ENCODE data around the gene SGMS1.
A peak's percentile ranks its signal among the peaks of the same experiment; 100 is the strongest.
"Not testable (repeated sequence)": the region's sequence is repeated elsewhere in the genome, so short reads cannot be mapped to it uniquely, and the experiment has no call there.

The SGMS1 gene

GRCh38 chr10:50580262-50580891 is 43.4 kb downstream of the SGMS1 start:
- DNase-seq (ENCODE audit: low spot score), result no peak

- DNase-seq (ENCODE audit: low spot score), result no peak
Observed at GRCh38 chr10:50579491-50580261, 44.1 kb downstream of the SGMS1 start.

- no peak for DNase-seq (ENCODE audit: low spot score)
Observed at GRCh38 chr10:50578949-50579348, 44.8 kb downstream of the SGMS1 start.

- DNase-seq (ENCODE audit: low spot score), result no peak
Observed at GRCh38 chr10:50577681-50578350, 45.9 kb downstream of the SGMS1 start.

GRCh38 chr10:50577010-50577409 is 46.7 kb downstream of the SGMS1 start:
- no peak for DNase-seq (ENCODE audit: low spot score)

GRCh38 chr10:50576245-50576815 is 47.4 kb downstream of the SGMS1 start:
- DNase-seq (ENCODE audit: low spot score), result no peak

- no peak for DNase-seq (ENCODE audit: low spot score)
Observed at GRCh38 chr10:50575477-50576244, 48.1 kb downstream of the SGMS1 start.

GRCh38 chr10:50574931-50575330 is 48.8 kb downstream of the SGMS1 start:
- DNase-seq (ENCODE audit: low spot score), result no peak

GRCh38 chr10:50574305-50574704 is 49.5 kb downstream of the SGMS1 start:
- no peak for DNase-seq (ENCODE audit: low spot score)

GRCh38 chr10:50572017-50572491 is 51.7 kb downstream of the SGMS1 start:
- DNase-seq (ENCODE audit: low spot score), result no peak

GRCh38 chr10:50568750-50569149 is 55.0 kb downstream of the SGMS1 start:
- DNase-seq (ENCODE audit: low spot score), result not testable (repeated sequence)

- peak; percentile 49 for DNase-seq (ENCODE audit: low spot score)
Observed at GRCh38 chr10:50567384-50567783, 56.4 kb downstream of the SGMS1 start.

- DNase-seq (ENCODE audit: low spot score), result no peak
Observed at GRCh38 chr10:50566150-50566549, 57.6 kb downstream of the SGMS1 start.

GRCh38 chr10:50565301-50566083 is 58.3 kb downstream of the SGMS1 start:
- no peak for DNase-seq (ENCODE audit: low spot score)

- no peak for DNase-seq (ENCODE audit: low spot score)
Observed at GRCh38 chr10:50563906-50564305, 59.9 kb downstream of the SGMS1 start.

GRCh38 chr10:50561816-50562215 is 61.9 kb downstream of the SGMS1 start:
- peak; percentile 58 for DNase-seq (ENCODE audit: low spot score)

GRCh38 chr10:50561266-50561665 is 62.5 kb downstream of the SGMS1 start:
- DNase-seq (ENCODE audit: low spot score), result no peak

GRCh38 chr10:50560370-50560769 is 63.4 kb downstream of the SGMS1 start:
- DNase-seq (ENCODE audit: low spot score), result no peak

GRCh38 chr10:50558371-50558770 is 65.4 kb downstream of the SGMS1 start:
- DNase-seq (ENCODE audit: low spot score), result no peak

GRCh38 chr10:50557130-50557682 is 66.5 kb downstream of the SGMS1 start:
- no peak for DNase-seq (ENCODE audit: low spot score)

Data from D341Med (cell line).